Mesenchymal stem cell (in vitro differentiated cells and primary cell): Measurements from ENCODE around the gene EEF1A2.

Experiments used
- DNase-seq: peaks from one replicate; pipeline ENCODE4 v3.0.0-alpha.2; 2013
- H2AFZ ChIP-seq: one replicate; pipeline ENCODE4 v1.6.1; 2013; ENCODE audit warnings: low read depth, mild to moderate bottlenecking, control low read depth, inconsistent platforms, low read length, moderate library complexity
- H2AK5ac ChIP-seq: 2 replicates; pipeline ENCODE4 v1.6.1; 2013; ENCODE audit warnings: low read length, moderate library complexity, mild to moderate bottlenecking, inconsistent platforms; ENCODE audit not compliant: severe bottlenecking
- H2BK120ac ChIP-seq: one replicate; pipeline ENCODE4 v1.6.1; 2013; ENCODE audit warnings: low read depth, mild to moderate bottlenecking, inconsistent platforms, low read length, moderate library complexity
- H2BK12ac ChIP-seq, 2 experiments: one replicate each; pipeline ENCODE4 v1.6.1; 2013; ENCODE audit warnings: inconsistent platforms in 2 of 2, low read length in 2 of 2, mild to moderate bottlenecking in 2 of 2, moderate library complexity in 2 of 2, control low read depth in 1 of 2
- H2BK15ac ChIP-seq: one replicate; pipeline ENCODE4 v1.6.1; 2013; ENCODE audit warnings: mild to moderate bottlenecking, low read depth, inconsistent platforms; ENCODE audit not compliant: poor library complexity, severe bottlenecking
- H2BK5ac ChIP-seq: 2 replicates; pipeline ENCODE4 v1.6.1; 2013; ENCODE audit warnings: low read depth, mild to moderate bottlenecking, low read length, control low read depth, inconsistent platforms; ENCODE audit not compliant: poor library complexity, severe bottlenecking
- H3K14ac ChIP-seq, 2 experiments: one replicate each; pipeline ENCODE4 v1.6.1; 2013; ENCODE audit warnings: inconsistent platforms in 2 of 2, low read length in 2 of 2, control low read depth in 1 of 2, mild to moderate bottlenecking in 1 of 2, moderate library complexity in 1 of 2
- H3K18ac ChIP-seq, 2 experiments: one replicate each; pipeline ENCODE4 v1.6.1; 2013; ENCODE audit warnings: inconsistent platforms in 2 of 2, low read length in 2 of 2, control low read depth in 1 of 2, low read depth in 1 of 2, mild to moderate bottlenecking in 1 of 2
- H3K23ac ChIP-seq, 2 experiments: one replicate each; pipeline ENCODE4 v1.6.1; 2013; ENCODE audit warnings: inconsistent platforms in 2 of 2, low read length in 2 of 2, mild to moderate bottlenecking in 2 of 2, moderate library complexity in 2 of 2, control low read depth in 1 of 2
- H3K27ac ChIP-seq: 2 replicates; pipeline ENCODE4 v1.5.1; 2013; ENCODE audit warnings: mild to moderate bottlenecking, moderate library complexity, low read length, control low read depth, inconsistent platforms; ENCODE audit not compliant: poor library complexity, severe bottlenecking
- H3K27me3 ChIP-seq, 2 experiments: 2 replicates each; pipeline versions ENCODE4 v1.6.1 to v1.7.0; 2013; ENCODE audit warnings: low read length in 2 of 2, mild to moderate bottlenecking in 2 of 2, moderate library complexity in 2 of 2, control low read depth in 1 of 2, inconsistent platforms in 1 of 2; ENCODE audit not compliant: control insufficient read depth in 1 of 2, insufficient read depth in 1 of 2
- H3K36me3 ChIP-seq, 2 experiments: 2 replicates each; pipeline versions ENCODE4 v1.6.1 to v1.7.0; 2013; ENCODE audit warnings: low read length in 2 of 2, control low read depth in 1 of 2, inconsistent platforms in 1 of 2, low read depth in 1 of 2, mild to moderate bottlenecking in 1 of 2; ENCODE audit not compliant: insufficient read depth in 2 of 2, control insufficient read depth in 1 of 2
- H3K4ac ChIP-seq, 2 experiments: one replicate each; pipeline ENCODE4 v1.6.1; 2013; ENCODE audit warnings: inconsistent platforms in 2 of 2, low read length in 2 of 2, mild to moderate bottlenecking in 2 of 2, moderate library complexity in 2 of 2, control low read depth in 1 of 2, low read depth in 1 of 2
- H3K4me1 ChIP-seq: 2 replicates; pipeline ENCODE4 v1.6.1; 2013; ENCODE audit warnings: low read depth, low read length, control low read depth; ENCODE audit not compliant: control insufficient read depth, insufficient read depth
- H3K4me2 ChIP-seq: 2 replicates; pipeline ENCODE4 v1.6.1; 2013; ENCODE audit warnings: low read length, mild to moderate bottlenecking, inconsistent platforms; ENCODE audit not compliant: poor library complexity, severe bottlenecking
- H3K4me3 ChIP-seq, 2 experiments: 2 replicates each; pipeline versions ENCODE4 v1.5.1 to v1.7.0; 2013; ENCODE audit warnings: low read length in 2 of 2, mild to moderate bottlenecking in 2 of 2, control low read depth in 1 of 2, low read depth in 1 of 2; ENCODE audit not compliant: insufficient read depth in 1 of 2
- H3K79me1 ChIP-seq: replicated peaks from 2 replicates; pipeline ENCODE4 v1.6.1; 2013; ENCODE audit warnings: mild to moderate bottlenecking, control low read depth, low read length, inconsistent platforms; ENCODE audit not compliant: poor library complexity, severe bottlenecking
- H3K9ac ChIP-seq: 2 replicates; pipeline ENCODE4 v1.7.0; 2013; ENCODE audit warnings: mild to moderate bottlenecking, low read length, moderate library complexity
- H3K9me3 ChIP-seq: 2 replicates; pipeline ENCODE4 v1.7.0; 2013; ENCODE audit warnings: mild to moderate bottlenecking, low read length; ENCODE audit not compliant: control insufficient read depth
- H4K8ac ChIP-seq: one replicate; pipeline ENCODE4 v1.6.1; 2013; ENCODE audit warnings: inconsistent platforms, mild to moderate bottlenecking, low read length, moderate library complexity
- H4K91ac ChIP-seq: one replicate; pipeline ENCODE4 v1.6.1; 2013; ENCODE audit warnings: mild to moderate bottlenecking, low read length, inconsistent platforms
- WGBS: methylation state at CpG from one replicate; pipeline ENCODE4 v1.1.7; 2013; ENCODE audit warnings: mixed read lengths; 5-methylcytosine and 5-hydroxymethylcytosine counted together

Gene EEF1A2

DNA sequence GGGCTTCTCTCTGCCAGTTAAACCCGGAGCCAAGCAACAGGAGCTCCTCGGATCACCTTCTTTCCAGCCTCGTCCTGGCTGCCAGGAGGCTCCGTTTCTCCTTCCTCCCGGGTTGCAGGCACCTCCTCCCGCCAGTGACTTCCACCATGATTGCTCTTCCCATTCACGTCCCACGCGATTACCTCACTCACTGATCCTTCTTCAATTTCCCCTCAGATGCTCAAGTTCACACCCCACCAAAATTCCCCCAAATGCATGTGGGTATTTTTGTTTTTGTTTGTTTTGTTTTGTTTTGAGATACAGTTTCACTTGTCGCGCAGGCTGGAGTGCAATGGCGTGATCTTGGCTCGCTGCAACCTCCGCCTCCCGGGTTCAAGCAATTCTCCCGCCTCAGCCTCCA is 51.6 kb downstream of the EEF1A2 start:
- Histone ChIP-seq H2BK15ac (no peak overlapping the region), H3K4ac (no peak overlapping the region), H3K4me3 (no peak overlapping the region), H3K4me1 (peaks cover under 1% of the 10 kb centered on the region), H3K27me3 (peaks cover 3 to 37% of the 10 kb centered on the region in 2 experiments), H2BK5ac (no peak overlapping the region), H4K8ac (no peak overlapping the region), H3K23ac (no peak overlapping the region), H3K9ac (no peak overlapping the region), H4K91ac (no peak overlapping the region), H2AFZ (no peak overlapping the region), H3K9me3 (no peaks in the 10 kb centered on the region), H3K14ac (no peak overlapping the region), H2BK12ac (no peak overlapping the region), H2BK120ac (no peak overlapping the region), H3K18ac (no peak overlapping the region), H2AK5ac (no peak overlapping the region), H3K36me3 (no peaks in the 10 kb centered on the region), H3K27ac (no peak overlapping the region), H3K4me2 (no peak overlapping the region), H3K79me1 (no peaks in the 10 kb centered on the region)
- DNase-seq = no peak
- 92% methylated on average over 13 of the region's 16 CpGs for WGBS

DNA sequence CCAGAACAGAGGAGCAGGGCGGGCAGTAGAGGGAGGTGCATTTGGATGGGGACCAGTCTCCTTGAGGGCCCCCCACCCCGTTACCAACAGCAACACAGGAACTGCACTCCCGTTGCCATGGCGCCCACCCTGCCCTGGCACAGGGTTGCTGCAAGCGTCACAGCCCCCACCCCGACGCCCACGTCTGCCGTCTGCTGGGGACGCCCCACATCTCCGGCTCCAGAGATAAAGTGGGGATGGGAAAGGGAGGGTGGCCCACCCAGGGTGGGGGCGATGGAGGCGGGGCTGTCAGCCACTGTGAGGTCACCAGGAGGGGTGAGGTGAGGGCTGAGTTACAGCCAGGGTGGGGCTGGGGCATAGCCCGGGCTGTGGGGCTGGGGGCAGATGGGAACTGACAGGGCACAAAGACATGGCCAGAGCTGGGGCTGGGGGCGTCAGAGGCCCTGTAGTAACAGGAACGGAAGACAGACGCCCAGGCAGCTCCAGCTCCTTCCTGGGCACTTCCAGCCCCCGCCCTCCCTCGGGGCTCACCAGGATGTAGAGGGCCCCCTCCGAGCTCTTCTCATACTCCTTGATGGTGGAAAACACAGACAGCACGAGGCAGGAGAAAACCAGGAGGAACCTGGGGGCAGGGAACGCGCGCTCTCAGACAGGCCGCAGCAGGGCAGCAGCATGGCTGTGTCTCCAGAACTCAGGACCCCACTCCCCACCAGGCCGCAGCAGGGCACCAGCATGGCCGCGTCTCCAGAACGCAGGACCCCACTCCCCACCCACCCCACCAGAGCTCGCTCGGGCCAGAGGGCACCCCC is 52.5 kb downstream of the EEF1A2 start:
- Histone ChIP-seq H3K4me1 (no peaks in the 10 kb centered on the region), H3K36me3 (no peaks in the 10 kb centered on the region), H3K9me3 (no peaks in the 10 kb centered on the region), H3K27me3 (peaks cover 0 to 32% of the 10 kb centered on the region in 2 experiments), H2BK120ac (no peak overlapping the region), H3K9ac (no peak overlapping the region), H3K18ac (no peak overlapping the region), H4K91ac (no peak overlapping the region), H2AFZ (no peak overlapping the region), H4K8ac (no peak overlapping the region), H2AK5ac (no peak overlapping the region), H3K27ac (no peak overlapping the region), H2BK12ac (no peak overlapping the region), H2BK5ac (no peak overlapping the region), H3K4ac (no peak overlapping the region), H3K14ac (no peak overlapping the region), H3K23ac (no peak overlapping the region), H3K4me2 (no peak overlapping the region), H2BK15ac (no peak overlapping the region), H3K4me3 (no peak overlapping the region), H3K79me1 (no peaks in the 10 kb centered on the region)
- WGBS = 81% methylated on average over 31 of the region's 31 CpGs
- no peak for DNase-seq

- Histone ChIP-seq H4K91ac (no peak overlapping the region), H2BK15ac (no peak overlapping the region), H3K4ac (no peak overlapping the region), H2AFZ (no peak overlapping the region), H3K14ac (no peak overlapping the region), H3K36me3 (no peaks in the 10 kb centered on the region), H3K18ac (no peak overlapping the region), H2BK12ac (no peak overlapping the region), H3K9ac (no peak overlapping the region), H4K8ac (no peak overlapping the region), H3K79me1 (no peaks in the 10 kb centered on the region), H3K27ac (no peak overlapping the region), H2BK5ac (no peak overlapping the region), H3K9me3 (no peaks in the 10 kb centered on the region), H2BK120ac (no peak overlapping the region), H3K27me3 (peaks cover 0 to 30% of the 10 kb centered on the region in 2 experiments), H3K4me3 (no peak overlapping the region), H3K4me2 (no peak overlapping the region), H2AK5ac (no peak overlapping the region), H3K23ac (no peak overlapping the region), H3K4me1 (no peaks in the 10 kb centered on the region)
- DNase-seq = no peak
- 86% methylated on average over 15 of the region's 15 CpGs for WGBS
Observed at GRCh38 chr20:63445075-63445734, 53.7 kb downstream of the EEF1A2 start.

- H3K4me3 ChIP-seq = no peak overlapping the region
- no peaks in the 10 kb centered on the region for H3K9me3 ChIP-seq
- no peak for DNase-seq
- H2BK120ac ChIP-seq = no peak overlapping the region
- H2AFZ ChIP-seq = no peak overlapping the region
- H3K14ac ChIP-seq = no peak overlapping the region
- WGBS = 93% methylated on average over 24 of the region's 24 CpGs
- H3K4me1 ChIP-seq = no peaks in the 10 kb centered on the region
- H3K23ac ChIP-seq = no peak overlapping the region
- no peak overlapping the region for H3K27ac ChIP-seq
- H3K79me1 ChIP-seq = no peaks in the 10 kb centered on the region
- H4K91ac ChIP-seq = no peak overlapping the region
- no peaks in the 10 kb centered on the region for H3K36me3 ChIP-seq
- H4K8ac ChIP-seq = no peak overlapping the region
- no peak overlapping the region for H3K18ac ChIP-seq
- no peak overlapping the region for H3K9ac ChIP-seq
- H2BK12ac ChIP-seq = no peak overlapping the region
- no peak overlapping the region for H2BK5ac ChIP-seq
- no peak overlapping the region for H3K4ac ChIP-seq
- H3K4me2 ChIP-seq = no peak overlapping the region
- no peak overlapping the region for H2BK15ac ChIP-seq
- peaks cover 0 to 29% of the 10 kb centered on the region in 2 experiments for H3K27me3 ChIP-seq
- no peak overlapping the region for H2AK5ac ChIP-seq
Observed at GRCh38 chr20:63444548-63444947, 54.3 kb downstream of the EEF1A2 start.
